Progenitor cell of endocrine pancreas (in vitro differentiated cells): ENCODE data around the gene SHISA5. TPM values are rescaled to one million over a fixed set of nuclear protein-coding genes. Genes with fewer than 3 reads are reported as not detected.

ENCODE experiments used
- DNase-seq: peaks from one replicate; pipeline ENCODE4 v3.0.0; 2021; ENCODE audit warnings: low spot score; ENCODE audit not compliant: unreplicated experiment
- H3K27ac Mint-ChIP-seq: 2 replicates; pipeline ENCODE4 v1.8.0; 2021; ENCODE audit warnings: mild to moderate bottlenecking, moderate library complexity, mixed read lengths
- H3K27me3 Mint-ChIP-seq: 2 replicates; pipeline ENCODE4 v1.8.0; 2021; ENCODE audit warnings: mixed read lengths
- H3K36me3 Mint-ChIP-seq: 2 replicates; pipeline ENCODE4 v1.8.0; 2022; ENCODE audit warnings: mixed read lengths; ENCODE audit not compliant: insufficient read depth
- H3K4me1 Mint-ChIP-seq: 2 replicates; pipeline ENCODE4 v1.8.0; 2021; ENCODE audit warnings: low read depth, mixed read lengths
- H3K4me3 Mint-ChIP-seq: 2 replicates; pipeline ENCODE4 v1.8.0; 2021; ENCODE audit warnings: low read depth, mild to moderate bottlenecking, moderate library complexity, mixed read lengths
- H3K9me3 Mint-ChIP-seq: 2 replicates; pipeline ENCODE4 v1.8.0; 2021; ENCODE audit warnings: low read depth, mixed read lengths
- total RNA-seq: library from RNA; stranded (reverse); gene quantifications from 2 replicates; pipeline ENCODE4 v1.2.1, GENCODE V29; 2021
- TF ChIP-seq, protein P1 (sequence below): fragments of 200-600 bp; sonication (generic); IDR thresholded peaks from one replicate; pipeline ENCODE4 v1.5.0; 2021; ENCODE audit warnings: antibody characterized with exemption, mild to moderate bottlenecking; ENCODE audit not compliant: unreplicated experiment

Gene SHISA5
- total RNA-seq, 1 donor from 2014 or later = 162 TPM

DNA sequence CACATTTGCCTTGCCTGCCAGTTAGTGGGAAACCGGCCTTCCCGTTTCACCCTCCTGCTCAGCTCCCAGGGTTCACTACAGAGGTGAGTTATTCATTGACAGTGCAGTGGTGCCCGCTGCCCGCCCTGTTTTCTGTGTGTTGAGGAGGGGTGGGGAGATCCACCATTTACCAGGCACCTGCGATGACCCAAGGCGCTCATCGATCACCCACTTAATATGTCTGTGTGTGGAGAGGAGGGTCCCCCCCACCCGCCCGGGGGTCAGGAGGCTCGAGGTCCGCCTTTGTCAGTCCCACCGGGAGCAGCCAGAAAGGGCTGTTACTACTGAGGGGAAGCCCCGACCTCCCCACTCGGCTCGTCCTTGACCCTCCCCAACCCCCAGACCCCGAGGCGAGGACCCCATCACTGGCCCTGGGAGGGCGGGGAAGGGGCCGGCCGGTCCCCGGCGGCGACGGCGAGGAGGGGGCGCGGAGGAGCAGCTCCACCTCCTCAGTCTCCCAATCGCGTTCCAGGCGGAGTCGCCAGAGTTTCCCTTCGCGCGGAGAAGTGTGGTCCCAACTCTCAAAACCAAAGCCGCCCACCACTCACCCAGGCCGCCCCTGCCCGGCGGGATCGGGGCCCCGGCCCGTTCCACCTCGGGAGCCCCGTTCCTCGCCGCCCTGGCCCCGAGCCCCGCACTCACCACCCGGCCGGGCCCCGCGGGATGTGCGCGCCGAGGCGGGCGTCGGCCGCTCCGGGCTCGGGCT, 75.2 kb downstream of the SHISA5 start:
- H3K27ac Mint-ChIP-seq = peak overlapping the region; percentile 97
- H3K4me3 Mint-ChIP-seq = peak overlapping the region; percentile 88
- TF ChIP-seq, protein P1, sequence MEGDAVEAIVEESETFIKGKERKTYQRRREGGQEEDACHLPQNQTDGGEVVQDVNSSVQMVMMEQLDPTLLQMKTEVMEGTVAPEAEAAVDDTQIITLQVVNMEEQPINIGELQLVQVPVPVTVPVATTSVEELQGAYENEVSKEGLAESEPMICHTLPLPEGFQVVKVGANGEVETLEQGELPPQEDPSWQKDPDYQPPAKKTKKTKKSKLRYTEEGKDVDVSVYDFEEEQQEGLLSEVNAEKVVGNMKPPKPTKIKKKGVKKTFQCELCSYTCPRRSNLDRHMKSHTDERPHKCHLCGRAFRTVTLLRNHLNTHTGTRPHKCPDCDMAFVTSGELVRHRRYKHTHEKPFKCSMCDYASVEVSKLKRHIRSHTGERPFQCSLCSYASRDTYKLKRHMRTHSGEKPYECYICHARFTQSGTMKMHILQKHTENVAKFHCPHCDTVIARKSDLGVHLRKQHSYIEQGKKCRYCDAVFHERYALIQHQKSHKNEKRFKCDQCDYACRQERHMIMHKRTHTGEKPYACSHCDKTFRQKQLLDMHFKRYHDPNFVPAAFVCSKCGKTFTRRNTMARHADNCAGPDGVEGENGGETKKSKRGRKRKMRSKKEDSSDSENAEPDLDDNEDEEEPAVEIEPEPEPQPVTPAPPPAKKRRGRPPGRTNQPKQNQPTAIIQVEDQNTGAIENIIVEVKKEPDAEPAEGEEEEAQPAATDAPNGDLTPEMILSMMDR = no peak
- H3K36me3 Mint-ChIP-seq = peaks cover 10% of the 10 kb centered on the region
- no peaks in the 10 kb centered on the region for H3K27me3 Mint-ChIP-seq
- DNase-seq = peak; percentile 62
- H3K9me3 Mint-ChIP-seq = no peaks in the 10 kb centered on the region
- peaks cover 58% of the 10 kb centered on the region for H3K4me1 Mint-ChIP-seq

DNA sequence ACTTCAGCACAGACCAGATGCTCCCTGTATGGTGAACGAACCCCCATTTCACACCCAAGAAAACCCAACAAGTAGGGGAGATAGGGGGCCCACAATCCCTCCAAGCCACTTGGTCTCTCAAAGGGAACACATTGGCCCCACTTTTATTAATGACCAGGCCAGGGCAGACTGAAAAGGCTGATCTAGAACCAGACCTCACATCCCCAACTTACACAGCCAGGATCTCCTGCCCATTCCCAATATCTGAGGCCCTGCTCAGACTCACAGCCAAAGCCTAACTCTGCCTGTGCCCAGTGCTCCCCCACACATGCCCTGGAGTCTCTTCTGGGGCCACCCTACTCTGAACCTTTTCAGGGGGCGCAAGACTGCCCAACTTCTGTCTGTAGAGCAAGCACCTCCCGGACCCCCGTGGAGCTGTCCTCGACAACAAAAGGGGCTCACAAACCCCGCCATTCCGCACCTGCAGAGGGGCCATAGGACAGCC, 75.8 kb downstream of the SHISA5 start:
- H3K27me3 Mint-ChIP-seq = no peaks in the 10 kb centered on the region
- H3K4me1 Mint-ChIP-seq = peaks cover 58% of the 10 kb centered on the region

DNA sequence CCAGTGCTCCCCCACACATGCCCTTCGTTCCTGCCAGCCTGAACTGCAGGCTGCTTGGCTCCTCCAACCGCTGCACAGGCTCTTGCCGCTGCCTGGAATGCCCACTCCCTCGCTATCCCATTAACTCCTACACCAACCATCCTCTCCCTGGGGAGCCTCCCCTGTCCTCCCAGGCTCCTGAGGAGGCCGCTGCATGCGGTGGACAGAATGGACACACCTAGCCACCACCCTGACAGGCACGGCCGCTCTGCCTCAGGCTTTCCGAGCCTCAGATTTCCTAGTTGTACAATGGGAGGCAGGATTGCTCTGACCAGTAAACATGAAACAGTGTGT, 76.4 kb downstream of the SHISA5 start:
- Mint-ChIP-seq H3K9me3 (no peaks in the 10 kb centered on the region), H3K36me3 (peaks cover 13% of the 10 kb centered on the region), H3K27me3 (no peaks in the 10 kb centered on the region), H3K4me3 (peak overlapping the region; percentile 88), H3K4me1 (peaks cover 60% of the 10 kb centered on the region), H3K27ac (peak overlapping the region; percentile 97)
- no peak for DNase-seq
- TF ChIP-seq, protein P1 = no peak

More for the DNA sequence above, 75.8 kb downstream of the SHISA5 start:
- no peak for DNase-seq
- TF ChIP-seq, protein P1 = no peak
- H3K36me3 Mint-ChIP-seq = peaks cover 10% of the 10 kb centered on the region
- H3K27ac Mint-ChIP-seq = peak overlapping the region; percentile 97
- peak overlapping the region; percentile 88 for H3K4me3 Mint-ChIP-seq
- no peaks in the 10 kb centered on the region for H3K9me3 Mint-ChIP-seq

DNA sequence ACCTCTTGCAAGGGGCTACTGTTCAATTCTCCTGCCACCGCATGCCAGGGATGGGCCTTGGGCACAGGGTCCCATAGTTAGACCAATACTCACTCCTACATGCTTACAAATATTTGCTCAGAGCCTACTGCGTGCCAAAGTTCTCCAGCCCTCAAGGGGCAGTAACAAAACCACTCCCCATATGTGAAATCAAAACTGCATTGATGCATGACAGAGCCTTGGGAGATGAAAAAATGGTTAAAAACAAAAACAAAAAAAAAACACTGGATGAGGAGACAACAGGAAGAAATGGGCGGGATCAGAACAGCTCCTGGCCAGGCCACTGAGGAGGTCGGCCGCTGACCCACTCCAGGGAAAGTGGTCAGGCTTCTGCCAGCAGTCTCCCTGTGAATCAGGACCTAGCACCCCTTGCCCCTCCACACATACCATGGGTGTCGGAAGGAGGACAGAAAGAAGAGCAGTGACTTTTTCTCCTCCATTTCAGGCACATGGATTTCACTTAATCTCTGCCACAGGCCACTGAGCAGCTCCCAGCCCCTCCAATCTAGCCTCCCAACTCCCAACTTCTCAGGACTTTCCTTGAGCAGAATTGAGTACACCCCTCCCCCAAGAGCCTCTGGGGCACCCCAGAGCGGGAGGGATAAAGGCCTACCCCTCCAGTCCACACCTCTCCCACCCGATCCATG, 76.9 kb downstream of the SHISA5 start:
- no peak for DNase-seq

DNA sequence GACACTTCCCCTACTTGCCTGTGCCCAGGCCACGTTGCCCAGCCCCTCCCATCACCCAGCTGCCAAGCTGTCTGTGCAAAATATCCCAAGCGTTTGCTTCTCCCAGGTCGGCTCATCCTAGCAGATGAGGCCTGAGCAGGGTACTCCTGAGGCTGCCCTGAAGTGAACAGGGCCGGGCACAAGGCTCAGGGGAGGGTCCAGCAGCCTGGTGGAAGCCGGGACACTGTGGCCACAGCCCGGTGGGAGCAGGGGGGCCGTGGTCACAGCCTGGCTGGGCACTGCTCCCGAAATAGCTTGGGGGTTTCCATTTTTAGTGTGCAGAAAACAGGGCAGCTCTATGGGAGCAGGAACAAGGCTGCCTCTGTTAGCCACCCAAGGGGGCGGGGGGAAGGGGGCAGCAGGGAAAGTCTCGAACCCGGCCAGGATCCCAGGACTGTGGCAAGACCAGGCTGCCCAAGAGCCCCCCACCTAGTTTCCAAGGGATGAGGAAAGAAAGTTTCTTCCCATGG, 77.5 kb downstream of the SHISA5 start:
- TF ChIP-seq, protein P1 = no peak
- peak overlapping the region; percentile 65 for H3K4me3 Mint-ChIP-seq
- H3K4me1 Mint-ChIP-seq = peaks cover 51% of the 10 kb centered on the region
- H3K9me3 Mint-ChIP-seq = no peaks in the 10 kb centered on the region
- H3K36me3 Mint-ChIP-seq = peaks cover 10% of the 10 kb centered on the region
- H3K27ac Mint-ChIP-seq = peak overlapping the region; percentile 97
- no peaks in the 10 kb centered on the region for H3K27me3 Mint-ChIP-seq
- no peak for DNase-seq

More for the DNA sequence above, 76.9 kb downstream of the SHISA5 start:
- Mint-ChIP-seq H3K4me1 (peaks cover 56% of the 10 kb centered on the region), H3K27me3 (no peaks in the 10 kb centered on the region), H3K9me3 (no peaks in the 10 kb centered on the region), H3K27ac (peak overlapping the region; percentile 97), H3K36me3 (peaks cover 13% of the 10 kb centered on the region), H3K4me3 (peak overlapping the region; percentile 88)
- TF ChIP-seq, protein P1 = no peak
